Measurements from ENCODE around the gene ATP6V0A4. TPM values are rescaled to one million over a fixed set of nuclear protein-coding genes. Genes with fewer than 3 reads are reported as not detected.

Gene ATP6V0A4
- polyA plus RNA-seq, 1 of the 3 experiments (the other 2 are of a cell fraction): not detected

DNA sequence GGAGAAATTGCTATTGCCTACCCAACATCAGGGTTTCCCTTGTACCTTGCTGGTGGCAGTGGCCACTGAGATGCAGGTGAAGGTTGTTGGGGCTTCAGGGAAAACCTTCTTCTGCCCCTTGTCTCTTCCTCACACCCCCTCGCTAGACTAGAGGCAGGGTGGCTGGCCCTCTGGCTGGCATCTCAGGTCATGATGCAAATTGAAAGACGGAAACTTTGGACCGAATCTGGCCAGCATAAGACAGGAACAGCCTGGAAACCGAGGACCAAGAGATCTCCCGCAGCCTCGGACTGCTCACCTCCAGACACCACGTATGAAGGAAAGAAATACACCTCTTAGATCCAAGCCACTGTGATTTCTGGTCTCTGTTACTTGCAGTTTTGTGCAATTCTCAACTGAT lies 99.7 kb downstream of the ATP6V0A4 start:
- ChIA-PET CTCF (no interaction called here), POLR2A (no interaction called here)

GRCh38 chr7:138697535-138698182 lies 100.3 kb downstream of the ATP6V0A4 start:
- H3F3A ChIP-seq (replicated peaks; ENCODE audit: insufficient read depth): no peaks in the 10 kb centered on the region
- no peaks in the 10 kb centered on the region for H4K20me1 ChIP-seq (ENCODE audit: insufficient read depth)
- H3K79me2 ChIP-seq (ENCODE audit: insufficient read depth): no peaks in the 10 kb centered on the region
- no peaks in the 10 kb centered on the region for H3K9me3 ChIP-seq
- H3K27ac ChIP-seq (ENCODE audit: low read depth in 2 of 2, low read length in 1 of 2): no peak overlapping the region
- no peaks in the 10 kb centered on the region for H3K36me3 ChIP-seq (replicated peaks in 1 of 2; ENCODE audit: control insufficient read depth in 1 of 2, insufficient read depth in 2 of 2, low read length in 1 of 2)
- H2AFZ ChIP-seq (ENCODE audit: low read depth): no peak overlapping the region
- no peak overlapping the region for H3K4me2 ChIP-seq
- DNase-seq: no peak
- H3K9me2 ChIP-seq: no peaks in the 10 kb centered on the region
- H3K9ac ChIP-seq: no peak overlapping the region
- H3K4me1 ChIP-seq (ENCODE audit: control insufficient read depth in 1 of 2, insufficient read depth in 2 of 2, low read depth in 1 of 2, low read length in 1 of 2): no peaks in the 10 kb centered on the region
- ChIA-PET POLR2A (no interaction called here), CTCF (no interaction called here)
- H3K4me3 ChIP-seq (ENCODE audit: low read depth in 2 of 2, low read length in 1 of 2): no peak overlapping the region
- H3K27me3 ChIP-seq (ENCODE audit: insufficient read depth): no peaks in the 10 kb centered on the region
- 15% methylated on average over 2 of the region's 2 CpGs for WGBS (ENCODE audit: low lambda C conversion rate)
- TF ChIP-seq SMC3 (IDR thresholded peaks at IDR 0.05; ENCODE audit: low read depth, low read length) (no peak), RAD21 (IDR thresholded peaks at IDR 0.05; ENCODE audit: low read length) (no peak), RCOR1 (IDR thresholded peaks at IDR 0.05; ENCODE audit: low read length) (no peak), JUND (IDR thresholded peaks at IDR 0.05) (no peak), USF2 (IDR thresholded peaks at IDR 0.05; ENCODE audit: borderline replicate concordance, low read depth, low read length) (no peak)
- TF ChIP-seq, protein P1, sequence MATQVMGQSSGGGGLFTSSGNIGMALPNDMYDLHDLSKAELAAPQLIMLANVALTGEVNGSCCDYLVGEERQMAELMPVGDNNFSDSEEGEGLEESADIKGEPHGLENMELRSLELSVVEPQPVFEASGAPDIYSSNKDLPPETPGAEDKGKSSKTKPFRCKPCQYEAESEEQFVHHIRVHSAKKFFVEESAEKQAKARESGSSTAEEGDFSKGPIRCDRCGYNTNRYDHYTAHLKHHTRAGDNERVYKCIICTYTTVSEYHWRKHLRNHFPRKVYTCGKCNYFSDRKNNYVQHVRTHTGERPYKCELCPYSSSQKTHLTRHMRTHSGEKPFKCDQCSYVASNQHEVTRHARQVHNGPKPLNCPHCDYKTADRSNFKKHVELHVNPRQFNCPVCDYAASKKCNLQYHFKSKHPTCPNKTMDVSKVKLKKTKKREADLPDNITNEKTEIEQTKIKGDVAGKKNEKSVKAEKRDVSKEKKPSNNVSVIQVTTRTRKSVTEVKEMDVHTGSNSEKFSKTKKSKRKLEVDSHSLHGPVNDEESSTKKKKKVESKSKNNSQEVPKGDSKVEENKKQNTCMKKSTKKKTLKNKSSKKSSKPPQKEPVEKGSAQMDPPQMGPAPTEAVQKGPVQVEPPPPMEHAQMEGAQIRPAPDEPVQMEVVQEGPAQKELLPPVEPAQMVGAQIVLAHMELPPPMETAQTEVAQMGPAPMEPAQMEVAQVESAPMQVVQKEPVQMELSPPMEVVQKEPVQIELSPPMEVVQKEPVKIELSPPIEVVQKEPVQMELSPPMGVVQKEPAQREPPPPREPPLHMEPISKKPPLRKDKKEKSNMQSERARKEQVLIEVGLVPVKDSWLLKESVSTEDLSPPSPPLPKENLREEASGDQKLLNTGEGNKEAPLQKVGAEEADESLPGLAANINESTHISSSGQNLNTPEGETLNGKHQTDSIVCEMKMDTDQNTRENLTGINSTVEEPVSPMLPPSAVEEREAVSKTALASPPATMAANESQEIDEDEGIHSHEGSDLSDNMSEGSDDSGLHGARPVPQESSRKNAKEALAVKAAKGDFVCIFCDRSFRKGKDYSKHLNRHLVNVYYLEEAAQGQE (IDR thresholded peaks at IDR 0.05; ENCODE audit: low read depth, low read length): no peak

More for the DNA sequence above, 99.7 kb downstream of the ATP6V0A4 start:
- no peaks in the 10 kb centered on the region for H3K36me3 ChIP-seq (replicated peaks in 1 of 2; ENCODE audit: control insufficient read depth in 1 of 2, insufficient read depth in 2 of 2, low read length in 1 of 2)
- no peaks in the 10 kb centered on the region for H4K20me1 ChIP-seq (ENCODE audit: insufficient read depth)
- H3K79me2 ChIP-seq (ENCODE audit: insufficient read depth): no peaks in the 10 kb centered on the region
- no peaks in the 10 kb centered on the region for H3K9me2 ChIP-seq
- TF ChIP-seq JUND (IDR thresholded peaks at IDR 0.05) (no peak), PBX3 (IDR thresholded peaks at IDR 0.05) (no peak), CTCF (IDR thresholded peaks at IDR 0.05) (no peak), TCF12 (IDR thresholded peaks at IDR 0.05) (no peak), RFX5 (IDR thresholded peaks at IDR 0.05; ENCODE audit: low read length) (no peak)
- TF ChIP-seq, protein P2, sequence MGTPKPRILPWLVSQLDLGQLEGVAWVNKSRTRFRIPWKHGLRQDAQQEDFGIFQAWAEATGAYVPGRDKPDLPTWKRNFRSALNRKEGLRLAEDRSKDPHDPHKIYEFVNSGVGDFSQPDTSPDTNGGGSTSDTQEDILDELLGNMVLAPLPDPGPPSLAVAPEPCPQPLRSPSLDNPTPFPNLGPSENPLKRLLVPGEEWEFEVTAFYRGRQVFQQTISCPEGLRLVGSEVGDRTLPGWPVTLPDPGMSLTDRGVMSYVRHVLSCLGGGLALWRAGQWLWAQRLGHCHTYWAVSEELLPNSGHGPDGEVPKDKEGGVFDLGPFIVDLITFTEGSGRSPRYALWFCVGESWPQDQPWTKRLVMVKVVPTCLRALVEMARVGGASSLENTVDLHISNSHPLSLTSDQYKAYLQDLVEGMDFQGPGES (IDR thresholded peaks at IDR 0.05; ENCODE audit: low read depth, low read length): no peak
- DNase-seq: no peak
- no peak overlapping the region for H3K4me2 ChIP-seq
- no peak overlapping the region for H3K27ac ChIP-seq (ENCODE audit: low read depth in 2 of 2, low read length in 1 of 2)
- WGBS (ENCODE audit: low lambda C conversion rate): 27% methylated on average over 7 of the region's 7 CpGs
- no peaks in the 10 kb centered on the region for H3K4me1 ChIP-seq (ENCODE audit: control insufficient read depth in 1 of 2, insufficient read depth in 2 of 2, low read depth in 1 of 2, low read length in 1 of 2)
- no peaks in the 10 kb centered on the region for H3K9me3 ChIP-seq
- H3K27me3 ChIP-seq (ENCODE audit: insufficient read depth): no peaks in the 10 kb centered on the region
- H2AFZ ChIP-seq (ENCODE audit: low read depth): no peak overlapping the region
- H3K4me3 ChIP-seq (ENCODE audit: low read depth in 2 of 2, low read length in 1 of 2): no peak overlapping the region
- no peak overlapping the region for H3K9ac ChIP-seq
- H3F3A ChIP-seq (replicated peaks; ENCODE audit: insufficient read depth): no peaks in the 10 kb centered on the region
